Kidney epithelial cell (primary cell): Measurements from ENCODE around the gene B4GALT4. TPM values are rescaled to one million over a fixed set of nuclear protein-coding genes. Genes with fewer than 3 reads are reported as not detected.

Source experiments
- DNase-seq: peaks from one replicate; pipeline ENCODE4 v3.0.0-alpha.2; 2010; ENCODE audit warnings: low read depth
- H3K27me3 ChIP-seq: 2 replicates; pipeline ENCODE4 v1.6.0; 2011; ENCODE audit warnings: low read length; ENCODE audit not compliant: control insufficient read depth, insufficient read depth
- H3K36me3 ChIP-seq: 2 replicates; pipeline ENCODE4 v1.5.1; 2011; ENCODE audit warnings: low read length; ENCODE audit not compliant: control insufficient read depth, insufficient read depth
- H3K4me3 ChIP-seq: 2 replicates; pipeline ENCODE4 v1.5.1; 2011; ENCODE audit warnings: low read depth, mild to moderate bottlenecking, control low read depth, low read length
- total RNA-seq: library from RNA; depleted of rRNA; stranded (reverse); fragments of >200 nt; gene quantifications from 2 replicates; pipeline ENCODE4 v1.2.3, GENCODE V29; 2015
- TF ChIP-seq, protein P1 (sequence below): IDR thresholded peaks from 2 replicates; pipeline ENCODE4 v1.5.1; 2011; ENCODE audit warnings: mild to moderate bottlenecking, moderate library complexity, low read length, control low read depth, inconsistent platforms; ENCODE audit not compliant: insufficient read depth, poor library complexity, severe bottlenecking

The B4GALT4 gene
- total RNA-seq, 1 donor from 2014 or later = 23.1 TPM

DNA sequence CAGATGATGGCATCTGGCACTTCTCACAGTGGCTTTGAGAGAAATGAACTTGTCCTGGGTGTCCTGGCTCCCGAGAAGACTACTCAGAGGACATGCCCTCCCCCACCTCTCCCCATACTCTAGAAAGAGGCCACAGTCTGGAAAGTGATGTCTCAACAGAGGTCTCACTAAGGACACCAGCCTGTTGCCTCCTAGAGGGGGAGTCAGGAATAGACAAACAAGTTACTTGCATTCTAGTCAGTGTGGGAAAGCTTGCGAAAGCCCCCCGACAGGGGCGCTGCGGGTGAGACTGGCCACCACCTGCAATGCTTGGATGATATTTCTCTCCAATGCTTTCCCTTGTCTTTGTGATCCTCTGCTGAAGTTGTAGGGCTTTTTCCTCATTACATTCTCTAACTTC is 17.2 kb downstream of the B4GALT4 start:
- H3K36me3 ChIP-seq = peaks cover 5% of the 10 kb centered on the region

DNA sequence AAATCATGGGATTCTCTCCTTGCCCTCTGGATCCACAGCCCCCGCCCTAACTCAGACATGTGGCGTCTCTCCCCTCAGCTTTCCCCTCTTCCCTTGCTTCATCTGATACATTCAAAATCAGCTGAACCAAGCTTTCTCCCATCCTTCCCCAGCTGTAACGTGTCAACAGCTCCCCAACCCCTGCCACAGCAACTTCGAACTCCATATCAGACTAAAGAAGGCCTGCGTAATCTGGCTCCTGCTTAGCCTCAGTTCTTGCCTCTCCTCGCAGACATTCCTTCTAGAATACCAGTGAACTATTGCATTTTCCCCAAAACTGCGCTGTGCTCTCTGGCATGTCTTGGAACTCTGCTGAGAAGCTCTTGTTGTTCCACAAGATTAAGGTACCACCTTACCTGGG is 18.3 kb downstream of the B4GALT4 start:
- peaks cover 5% of the 10 kb centered on the region for H3K36me3 ChIP-seq
- no peak overlapping the region for H3K4me3 ChIP-seq
- TF ChIP-seq, protein P1, sequence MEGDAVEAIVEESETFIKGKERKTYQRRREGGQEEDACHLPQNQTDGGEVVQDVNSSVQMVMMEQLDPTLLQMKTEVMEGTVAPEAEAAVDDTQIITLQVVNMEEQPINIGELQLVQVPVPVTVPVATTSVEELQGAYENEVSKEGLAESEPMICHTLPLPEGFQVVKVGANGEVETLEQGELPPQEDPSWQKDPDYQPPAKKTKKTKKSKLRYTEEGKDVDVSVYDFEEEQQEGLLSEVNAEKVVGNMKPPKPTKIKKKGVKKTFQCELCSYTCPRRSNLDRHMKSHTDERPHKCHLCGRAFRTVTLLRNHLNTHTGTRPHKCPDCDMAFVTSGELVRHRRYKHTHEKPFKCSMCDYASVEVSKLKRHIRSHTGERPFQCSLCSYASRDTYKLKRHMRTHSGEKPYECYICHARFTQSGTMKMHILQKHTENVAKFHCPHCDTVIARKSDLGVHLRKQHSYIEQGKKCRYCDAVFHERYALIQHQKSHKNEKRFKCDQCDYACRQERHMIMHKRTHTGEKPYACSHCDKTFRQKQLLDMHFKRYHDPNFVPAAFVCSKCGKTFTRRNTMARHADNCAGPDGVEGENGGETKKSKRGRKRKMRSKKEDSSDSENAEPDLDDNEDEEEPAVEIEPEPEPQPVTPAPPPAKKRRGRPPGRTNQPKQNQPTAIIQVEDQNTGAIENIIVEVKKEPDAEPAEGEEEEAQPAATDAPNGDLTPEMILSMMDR = no peak
- DNase-seq = no peak
- H3K27me3 ChIP-seq = no peaks in the 10 kb centered on the region

More for the DNA sequence above, 17.2 kb downstream of the B4GALT4 start:
- Histone ChIP-seq H3K27me3 (no peaks in the 10 kb centered on the region), H3K4me3 (no peak overlapping the region)
- TF ChIP-seq, protein P1 = no peak
- no peak for DNase-seq

- DNase-seq = no peak
- Histone ChIP-seq H3K27me3 (no peaks in the 10 kb centered on the region), H3K36me3 (peaks cover 5% of the 10 kb centered on the region), H3K4me3 (no peak overlapping the region)
- TF ChIP-seq, protein P1 = no peak
Measured at GRCh38 chr3:119221779-119222320, 18.8 kb downstream of the B4GALT4 start.

- no peaks in the 10 kb centered on the region for H3K27me3 ChIP-seq
- DNase-seq = no peak
- TF ChIP-seq, protein P1 = no peak
- peaks cover 5% of the 10 kb centered on the region for H3K36me3 ChIP-seq
- no peak overlapping the region for H3K4me3 ChIP-seq
Measured at GRCh38 chr3:119220970-119221667, 19.6 kb downstream of the B4GALT4 start.

GRCh38 chr3:119220198-119220597 is 20.5 kb downstream of the B4GALT4 start:
- Histone ChIP-seq H3K4me3 (no peak overlapping the region), H3K27me3 (no peaks in the 10 kb centered on the region), H3K36me3 (peaks cover 6% of the 10 kb centered on the region)
- TF ChIP-seq, protein P1 = no peak
- DNase-seq = no peak
